ENCODE data around the gene CIRBP. TPM values are rescaled to one million over a fixed set of nuclear protein-coding genes. Genes with fewer than 3 reads are reported as not detected.

CIRBP gene
- total and polyA plus RNA-seq, 2 of the 13 experiments (the other 11 are each of a cell fraction or from before 2014, with no cell fraction given), result 133 to 140 TPM

- peak; percentile 26; the same call in 1 of the 2 replicates for TF ChIP-seq IRF2 (CRISPR knock-in tag; IDR thresholded peaks at IDR 0.05)
- no peak for TF ChIP-seq ZNF850 (CRISPR knock-in tag; conservative IDR thresholded peaks at IDR 0.05)
- TF ChIP-seq ZNF550 (CRISPR knock-in tag; IDR thresholded peaks at IDR 0.05; ENCODE audit: borderline replicate concordance), result no peak
- TF ChIP-seq ZNF263 (CRISPR knock-in tag; IDR thresholded peaks at IDR 0.05), result peak; percentile 47
- TF ChIP-seq TCF7L2 (IDR thresholded peaks at IDR 0.05; ENCODE audit: low read depth, low read length), result no peak
- no peak for TF ChIP-seq ZNF280B (CRISPR knock-in tag; IDR thresholded peaks at IDR 0.05; ENCODE audit: borderline replicate concordance)
- TF ChIP-seq NFYB (CRISPR knock-in tag; IDR thresholded peaks at IDR 0.05), result no peak
- no peak for TF ChIP-seq ZNF703 (CRISPR knock-in tag; IDR thresholded peaks at IDR 0.05; ENCODE audit: borderline replicate concordance)
- TF ChIP-seq ARNTL (CRISPR knock-in tag; IDR thresholded peaks at IDR 0.05), result peak; percentile 40; the same call in 1 of the 2 replicates
- no peak for TF ChIP-seq FOXO4 (CRISPR knock-in tag; conservative IDR thresholded peaks at IDR 0.05)
- TF ChIP-seq ZNF264 (CRISPR knock-in tag; IDR thresholded peaks at IDR 0.05), result 0 out of 2 replicates have a peak, but pooled peaks have one; percentile 24
- no peak for TF ChIP-seq ZNF30 (CRISPR knock-in tag; IDR thresholded peaks at IDR 0.05)
- no peak for TF ChIP-seq MLLT10 (CRISPR knock-in tag; IDR thresholded peaks at IDR 0.05)
- TF ChIP-seq ZNF547 (CRISPR knock-in tag; IDR thresholded peaks at IDR 0.05), result no peak
- no peak for TF ChIP-seq ZBTB49 (CRISPR knock-in tag; IDR thresholded peaks at IDR 0.05; ENCODE audit: borderline replicate concordance)
- no peak for TF ChIP-seq ZSCAN31 (CRISPR knock-in tag; IDR thresholded peaks at IDR 0.05; ENCODE audit: low read depth)
- no peak for TF ChIP-seq MYNN (CRISPR knock-in tag; IDR thresholded peaks at IDR 0.05; ENCODE audit: low read depth)
- no peak for TF ChIP-seq ZNF567 (CRISPR knock-in tag; IDR thresholded peaks at IDR 0.05; ENCODE audit: borderline replicate concordance)
- TF ChIP-seq RAD51 (IDR thresholded peaks at IDR 0.05; ENCODE audit: borderline replicate concordance), result no peak
- no peak for TF ChIP-seq MIER2 (CRISPR knock-in tag; IDR thresholded peaks at IDR 0.05)
- TF ChIP-seq ZNF382 (CRISPR knock-in tag; IDR thresholded peaks at IDR 0.05; ENCODE audit: borderline replicate concordance), result no peak
- TF ChIP-seq FOXK1 (CRISPR knock-in tag; IDR thresholded peaks at IDR 0.05; ENCODE audit: borderline replicate concordance, low read depth), result no peak
- no peak for TF ChIP-seq ZNF572 (CRISPR knock-in tag; IDR thresholded peaks at IDR 0.05)
Observed at GRCh38 chr19:1284293-1284978, 15.3 kb downstream of the CIRBP start (continued).

Measured in HepG2 (cell line).